GM12892 (cell line): ENCODE measurements around the gene LARP6.

Experiments
- POLR2A ChIP-seq: IDR thresholded peaks from 2 replicates; pipeline ENCODE4 v1.6.1; 2011; ENCODE audit warnings: low read depth, low read length, control low read depth
- POLR2AphosphoS5 ChIP-seq: IDR thresholded peaks from 2 replicates; pipeline ENCODE4 v1.6.1; 2011; ENCODE audit warnings: low read depth, low read length, control low read depth

DNA sequence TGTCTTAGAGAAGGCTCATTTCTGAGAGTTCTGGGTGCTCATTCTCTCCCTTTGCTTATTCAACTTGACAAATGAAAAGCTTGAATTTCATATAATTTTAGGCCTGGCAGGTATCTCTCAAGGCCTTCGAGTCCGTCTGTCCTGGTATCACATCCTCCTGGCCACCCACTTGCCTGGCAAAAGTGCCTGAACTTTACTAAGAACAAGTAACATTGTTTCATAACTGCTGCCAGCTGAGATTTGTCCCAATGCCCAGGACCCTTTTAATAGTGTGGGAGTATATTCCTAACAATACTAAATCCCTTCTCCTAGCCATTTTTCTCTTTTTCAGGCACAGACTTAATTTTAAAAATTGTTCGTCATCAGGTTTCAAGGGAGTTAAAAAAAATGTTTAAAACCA, 18.1 kb downstream of the LARP6 start:
- TF ChIP-seq POLR2AphosphoS5: no peak
- no peak for TF ChIP-seq POLR2A
